ENCODE data around the gene SLC7A11.

DNA sequence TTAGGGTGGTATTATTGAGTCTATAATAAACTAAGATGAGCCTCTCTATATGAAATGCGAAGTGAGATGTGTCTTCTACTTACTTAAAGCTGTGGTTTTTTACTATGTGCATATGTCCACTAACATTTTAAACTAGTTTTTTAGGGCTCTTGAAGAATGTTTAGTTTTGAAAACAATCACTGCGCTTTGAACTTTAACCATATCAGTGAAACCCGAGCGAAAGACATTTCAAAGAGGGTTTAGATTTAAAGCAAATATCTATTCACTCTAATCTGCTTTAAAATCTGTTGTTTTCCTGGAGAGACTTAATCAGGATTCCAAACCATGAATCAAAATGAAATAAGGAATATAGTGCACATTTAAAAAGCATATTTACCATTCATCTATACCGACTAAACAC, 24.8 kb upstream of the SLC7A11 start:
- no peak for TF ChIP-seq FOXK2 (IDR thresholded peaks at IDR 0.05)
- TF ChIP-seq FOXA1 (IDR thresholded peaks at IDR 0.05): no peak
- no peak for TF ChIP-seq SP1 (IDR thresholded peaks at IDR 0.05)
